ENCODE data around the gene MYBPC3.
A peak's percentile ranks its signal among the peaks of the same experiment; 100 is the strongest.

The MYBPC3 gene

GRCh38 chr11:47394050-47394321, 41.5 kb upstream of the MYBPC3 start:
- no peak overlapping the region for H3K14ac ChIP-seq (ENCODE audit: low read length in 2 of 2)
- no peak overlapping the region for H2BK5ac ChIP-seq (ENCODE audit: low read depth, low read length, poor library complexity, severe bottlenecking)
- H2AFZ ChIP-seq (ENCODE audit: low read depth, low read length): no peak overlapping the region
- no peak overlapping the region for H2BK15ac ChIP-seq (ENCODE audit: low read depth, poor library complexity, severe bottlenecking)
- no peak overlapping the region for H2BK120ac ChIP-seq (ENCODE audit: low read depth, low read length)
- H3K4ac ChIP-seq (ENCODE audit: low read depth in 1 of 2, low read length in 2 of 2): peak overlapping the region; percentile 58 to 69
- no peaks in the 10 kb centered on the region for H3K79me1 ChIP-seq (replicated peaks; ENCODE audit: low read length, poor library complexity, severe bottlenecking)
- DNase-seq: no peak
- H3K4me3 ChIP-seq (ENCODE audit: insufficient read depth in 1 of 2, low read depth in 1 of 2, low read length in 2 of 2): peak overlapping the region in 1 of 2 experiments; percentile 16
- peak overlapping the region; percentile 37 for H2AK5ac ChIP-seq (ENCODE audit: low read length, severe bottlenecking)
- no peaks in the 10 kb centered on the region for H3K27me3 ChIP-seq (ENCODE audit: control insufficient read depth in 1 of 2, insufficient read depth in 1 of 2, low read length in 2 of 2)
- peak overlapping the region in 1 of 2 experiments; percentile 90 for H3K18ac ChIP-seq (ENCODE audit: low read depth in 1 of 2, low read length in 2 of 2)
- H3K9me3 ChIP-seq (ENCODE audit: control insufficient read depth, low read length): no peaks in the 10 kb centered on the region
- no peak overlapping the region for H3K4me2 ChIP-seq (ENCODE audit: low read length, poor library complexity, severe bottlenecking)
- H3K36me3 ChIP-seq (ENCODE audit: control insufficient read depth in 1 of 2, insufficient read depth in 2 of 2, low read depth in 1 of 2, low read length in 2 of 2): no peaks in the 10 kb centered on the region
- no peak overlapping the region for H3K27ac ChIP-seq (ENCODE audit: low read length, poor library complexity, severe bottlenecking)
- no peak overlapping the region for H3K23ac ChIP-seq (ENCODE audit: low read length in 2 of 2)
- no peak overlapping the region for H3K9ac ChIP-seq (ENCODE audit: low read length)
- peak overlapping the region; percentile 88 for H4K8ac ChIP-seq (ENCODE audit: low read length)
- peak overlapping the region; percentile 72 for H4K91ac ChIP-seq (ENCODE audit: low read length)
- 99% methylated on average over 9 of the region's 9 CpGs for WGBS
- peak overlapping the region; percentile 42 to 66 for H2BK12ac ChIP-seq (ENCODE audit: low read length in 2 of 2)
- H3K4me1 ChIP-seq (ENCODE audit: control insufficient read depth, insufficient read depth, low read depth, low read length): peaks cover 36% of the 10 kb centered on the region

GRCh38 chr11:47393163-47394049, 40.9 kb upstream of the MYBPC3 start:
- Histone ChIP-seq H3K4me1 (ENCODE audit: control insufficient read depth, insufficient read depth, low read depth, low read length) (peaks cover 32% of the 10 kb centered on the region), H3K27ac (ENCODE audit: low read length, poor library complexity, severe bottlenecking) (peak overlapping the region; percentile 29), H3K79me1 (replicated peaks; ENCODE audit: low read length, poor library complexity, severe bottlenecking) (no peaks in the 10 kb centered on the region), H2BK15ac (ENCODE audit: low read depth, poor library complexity, severe bottlenecking) (peak overlapping the region; percentile 53), H2BK12ac (ENCODE audit: low read length in 2 of 2) (peak overlapping the region; percentile 42 to 66), H4K8ac (ENCODE audit: low read length) (peak overlapping the region; percentile 88), H3K9me3 (ENCODE audit: control insufficient read depth, low read length) (no peaks in the 10 kb centered on the region), H3K4ac (ENCODE audit: low read depth in 1 of 2, low read length in 2 of 2) (peak overlapping the region; percentile 70 to 75), H3K4me3 (ENCODE audit: insufficient read depth in 1 of 2, low read depth in 1 of 2, low read length in 2 of 2) (peak overlapping the region in 1 of 2 experiments; percentile 16), H2AFZ (ENCODE audit: low read depth, low read length) (peak overlapping the region; percentile 80), H3K14ac (ENCODE audit: low read length in 2 of 2) (peak overlapping the region in 1 of 2 experiments; percentile 21), H2BK120ac (ENCODE audit: low read depth, low read length) (peak overlapping the region; percentile 15), H2BK5ac (ENCODE audit: low read depth, low read length, poor library complexity, severe bottlenecking) (no peak overlapping the region), H3K9ac (ENCODE audit: low read length) (peak overlapping the region; percentile 57), H3K23ac (ENCODE audit: low read length in 2 of 2) (no peak overlapping the region), H3K18ac (ENCODE audit: low read depth in 1 of 2, low read length in 2 of 2) (peak overlapping the region; percentile 68 to 90), H3K36me3 (ENCODE audit: control insufficient read depth in 1 of 2, insufficient read depth in 2 of 2, low read depth in 1 of 2, low read length in 2 of 2) (no peaks in the 10 kb centered on the region), H3K27me3 (ENCODE audit: control insufficient read depth in 1 of 2, insufficient read depth in 1 of 2, low read length in 2 of 2) (no peaks in the 10 kb centered on the region), H3K4me2 (ENCODE audit: low read length, poor library complexity, severe bottlenecking) (no peak overlapping the region), H2AK5ac (ENCODE audit: low read length, severe bottlenecking) (peak overlapping the region; percentile 37), H4K91ac (ENCODE audit: low read length) (peak overlapping the region; percentile 72)
- DNase-seq: peak; percentile 82
- WGBS: 71% methylated on average over 20 of the region's 20 CpGs

- Histone ChIP-seq H2AFZ (ENCODE audit: low read depth, low read length) (no peak overlapping the region), H2BK12ac (ENCODE audit: low read length in 2 of 2) (peak overlapping the region; percentile 31 to 35), H2BK15ac (ENCODE audit: low read depth, poor library complexity, severe bottlenecking) (peak overlapping the region; percentile 64), H3K79me1 (replicated peaks; ENCODE audit: low read length, poor library complexity, severe bottlenecking) (no peaks in the 10 kb centered on the region), H2BK120ac (ENCODE audit: low read depth, low read length) (peak overlapping the region; percentile 15), H3K4me3 (ENCODE audit: insufficient read depth in 1 of 2, low read depth in 1 of 2, low read length in 2 of 2) (no peak overlapping the region), H3K4ac (ENCODE audit: low read depth in 1 of 2, low read length in 2 of 2) (no peak overlapping the region), H3K14ac (ENCODE audit: low read length in 2 of 2) (no peak overlapping the region), H3K9ac (ENCODE audit: low read length) (no peak overlapping the region), H3K27me3 (ENCODE audit: control insufficient read depth in 1 of 2, insufficient read depth in 1 of 2, low read length in 2 of 2) (no peaks in the 10 kb centered on the region), H2BK5ac (ENCODE audit: low read depth, low read length, poor library complexity, severe bottlenecking) (no peak overlapping the region), H3K23ac (ENCODE audit: low read length in 2 of 2) (no peak overlapping the region), H3K9me3 (ENCODE audit: control insufficient read depth, low read length) (no peaks in the 10 kb centered on the region), H3K4me1 (ENCODE audit: control insufficient read depth, insufficient read depth, low read depth, low read length) (peaks cover 32% of the 10 kb centered on the region), H3K4me2 (ENCODE audit: low read length, poor library complexity, severe bottlenecking) (no peak overlapping the region), H3K36me3 (ENCODE audit: control insufficient read depth in 1 of 2, insufficient read depth in 2 of 2, low read depth in 1 of 2, low read length in 2 of 2) (no peaks in the 10 kb centered on the region), H4K91ac (ENCODE audit: low read length) (peak overlapping the region; percentile 78), H3K18ac (ENCODE audit: low read depth in 1 of 2, low read length in 2 of 2) (peak overlapping the region; percentile 14 to 29), H3K27ac (ENCODE audit: low read length, poor library complexity, severe bottlenecking) (no peak overlapping the region), H2AK5ac (ENCODE audit: low read length, severe bottlenecking) (peak overlapping the region; percentile 15), H4K8ac (ENCODE audit: low read length) (peak overlapping the region; percentile 52)
- WGBS: 96% methylated on average over 13 of the region's 14 CpGs
- DNase-seq: no peak
These were observed 40.2 kb upstream of the MYBPC3 start for GRCh38 chr11:47392546-47393162.

- WGBS: 97% methylated on average over 16 of the region's 16 CpGs
- H3K27ac ChIP-seq (ENCODE audit: low read length, poor library complexity, severe bottlenecking): no peak overlapping the region
These were observed 39.4 kb upstream of the MYBPC3 start for GRCh38 chr11:47391711-47392432.

More at GRCh38 chr11:47391711-47392432, 39.4 kb upstream of the MYBPC3 start:
- H3K14ac ChIP-seq (ENCODE audit: low read length in 2 of 2): no peak overlapping the region
- no peak overlapping the region for H4K8ac ChIP-seq (ENCODE audit: low read length)
- H3K18ac ChIP-seq (ENCODE audit: low read depth in 1 of 2, low read length in 2 of 2): no peak overlapping the region
- H2BK5ac ChIP-seq (ENCODE audit: low read depth, low read length, poor library complexity, severe bottlenecking): no peak overlapping the region
- no peak overlapping the region for H3K4me3 ChIP-seq (ENCODE audit: insufficient read depth in 1 of 2, low read depth in 1 of 2, low read length in 2 of 2)
- H2BK120ac ChIP-seq (ENCODE audit: low read depth, low read length): no peak overlapping the region
- H3K79me1 ChIP-seq (replicated peaks; ENCODE audit: low read length, poor library complexity, severe bottlenecking): no peaks in the 10 kb centered on the region
- H3K4ac ChIP-seq (ENCODE audit: low read depth in 1 of 2, low read length in 2 of 2): no peak overlapping the region
- no peak overlapping the region for H3K9ac ChIP-seq (ENCODE audit: low read length)
- H3K4me1 ChIP-seq (ENCODE audit: control insufficient read depth, insufficient read depth, low read depth, low read length): peaks cover 32% of the 10 kb centered on the region
- H3K4me2 ChIP-seq (ENCODE audit: low read length, poor library complexity, severe bottlenecking): no peak overlapping the region
- H2AFZ ChIP-seq (ENCODE audit: low read depth, low read length): no peak overlapping the region
- no peaks in the 10 kb centered on the region for H3K9me3 ChIP-seq (ENCODE audit: control insufficient read depth, low read length)
- no peak overlapping the region for H2AK5ac ChIP-seq (ENCODE audit: low read length, severe bottlenecking)
- H3K27me3 ChIP-seq (ENCODE audit: control insufficient read depth in 1 of 2, insufficient read depth in 1 of 2, low read length in 2 of 2): no peaks in the 10 kb centered on the region
- H4K91ac ChIP-seq (ENCODE audit: low read length): no peak overlapping the region
- no peak for DNase-seq
- H2BK12ac ChIP-seq (ENCODE audit: low read length in 2 of 2): no peak overlapping the region
- no peak overlapping the region for H2BK15ac ChIP-seq (ENCODE audit: low read depth, poor library complexity, severe bottlenecking)
- no peaks in the 10 kb centered on the region for H3K36me3 ChIP-seq (ENCODE audit: control insufficient read depth in 1 of 2, insufficient read depth in 2 of 2, low read depth in 1 of 2, low read length in 2 of 2)
- no peak overlapping the region for H3K23ac ChIP-seq (ENCODE audit: low read length in 2 of 2)
